Measurements from ENCODE around the gene C6orf47.

- TF ChIP-seq EZH2 (IDR thresholded peaks at IDR 0.05; ENCODE audit: insufficient read depth, poor library complexity, severe bottlenecking) (no peak), EZH2phosphoT487 (IDR thresholded peaks at IDR 0.05; ENCODE audit: insufficient read depth, low read depth) (no peak)
These were observed 26.4 kb downstream of the C6orf47 start for GRCh38 chr6:31634131-31634530.

All from GM23248 (cell line).